IPS-18c (cell line): Measurements from ENCODE around the gene PROZ.

ENCODE experiments used
- H3K4me3 ChIP-seq: 2 replicates; pipeline ENCODE4 v1.7.0; 2013; ENCODE audit warnings: low read depth, mild to moderate bottlenecking, low read length, moderate library complexity; ENCODE audit not compliant: insufficient read depth
- H3K9me3 ChIP-seq: one replicate; pipeline ENCODE4 v1.6.1; 2013; ENCODE audit warnings: mild to moderate bottlenecking, low read length, moderate library complexity; ENCODE audit not compliant: control insufficient read depth, insufficient read depth

PROZ gene

GRCh38 chr13:113204378-113204734 is 45.9 kb downstream of the PROZ start:
- Histone ChIP-seq H3K9me3 (no peaks in the 10 kb centered on the region), H3K4me3 (no peak overlapping the region)

DNA sequence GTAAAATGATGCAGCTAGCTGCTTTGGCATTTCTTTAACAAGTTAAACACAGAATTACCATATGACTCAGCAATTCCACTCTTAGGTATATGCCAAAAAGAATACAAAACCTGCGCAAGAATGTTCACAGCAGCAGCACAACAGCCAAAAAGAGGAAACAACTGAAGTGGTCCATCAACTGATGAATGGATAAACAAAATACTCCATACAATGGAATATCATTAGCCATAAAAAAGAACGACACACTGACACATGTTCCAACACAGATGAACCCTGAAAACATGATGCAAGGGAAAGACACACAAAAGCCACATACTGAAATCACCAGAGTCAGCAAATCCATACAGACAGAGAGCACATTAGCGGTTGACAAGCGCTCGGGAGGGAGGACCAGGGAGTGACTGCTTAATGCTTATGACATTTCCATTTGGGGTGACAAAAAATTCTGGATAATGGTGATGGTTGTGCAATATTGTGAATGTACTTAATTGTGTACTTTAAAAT is 47.0 kb downstream of the PROZ start:
- Histone ChIP-seq H3K4me3 (no peak overlapping the region), H3K9me3 (no peaks in the 10 kb centered on the region)

- no peaks in the 10 kb centered on the region for H3K9me3 ChIP-seq
- peak overlapping the region; percentile 98 for H3K4me3 ChIP-seq
These were observed 49.0 kb downstream of the PROZ start for GRCh38 chr13:113207460-113207859.

DNA sequence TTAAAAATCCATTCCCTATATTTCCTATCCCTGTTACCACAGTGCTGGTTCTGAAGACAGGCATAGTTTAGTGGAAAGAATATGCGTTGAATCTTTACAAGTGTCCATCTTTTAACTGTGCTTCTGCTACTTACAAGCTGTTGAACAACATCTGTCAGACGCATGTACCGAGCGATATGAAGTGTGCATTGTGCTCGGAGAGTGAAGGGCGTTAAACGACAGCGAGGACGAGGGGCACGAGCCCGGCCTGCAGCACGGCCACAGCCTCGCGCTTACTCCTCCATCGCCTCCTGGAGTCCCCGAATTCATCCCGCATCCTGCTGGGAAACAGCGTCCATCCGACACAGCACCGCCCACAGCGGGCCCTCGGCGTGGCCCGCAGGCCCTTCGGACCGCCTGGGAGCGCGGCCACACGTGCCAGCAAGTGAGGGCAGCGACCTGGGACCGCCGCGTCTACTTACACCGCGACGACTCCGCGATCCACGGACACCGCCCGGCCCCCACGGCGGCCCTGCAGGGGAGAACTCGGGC is 49.5 kb downstream of the PROZ start:
- Histone ChIP-seq H3K4me3 (peak overlapping the region; percentile 98), H3K9me3 (no peaks in the 10 kb centered on the region)

- H3K4me3 ChIP-seq, result peak within 1 kb of the TSS; percentile 98
- no peaks in the 10 kb centered on the region for H3K9me3 ChIP-seq
These were observed 50.2 kb downstream of the PROZ start, which contains the start of gene PCID2 for GRCh38 chr13:113208421-113209335. Gene PCID2 (minus strand): TSS chr13:113208669. CDS start chr13:113208634, 35 bp downstream.

GRCh38 chr13:113209336-113209758 is 50.9 kb downstream of the PROZ start, which contains the start of gene CUL4A:
Gene CUL4A (plus strand): TSS chr13:113209613. CDS start chr13:113209628, 15 bp downstream.
- H3K9me3 ChIP-seq, result no peaks in the 10 kb centered on the region
- H3K4me3 ChIP-seq, result peak within 1 kb of the TSS; percentile 98

DNA sequence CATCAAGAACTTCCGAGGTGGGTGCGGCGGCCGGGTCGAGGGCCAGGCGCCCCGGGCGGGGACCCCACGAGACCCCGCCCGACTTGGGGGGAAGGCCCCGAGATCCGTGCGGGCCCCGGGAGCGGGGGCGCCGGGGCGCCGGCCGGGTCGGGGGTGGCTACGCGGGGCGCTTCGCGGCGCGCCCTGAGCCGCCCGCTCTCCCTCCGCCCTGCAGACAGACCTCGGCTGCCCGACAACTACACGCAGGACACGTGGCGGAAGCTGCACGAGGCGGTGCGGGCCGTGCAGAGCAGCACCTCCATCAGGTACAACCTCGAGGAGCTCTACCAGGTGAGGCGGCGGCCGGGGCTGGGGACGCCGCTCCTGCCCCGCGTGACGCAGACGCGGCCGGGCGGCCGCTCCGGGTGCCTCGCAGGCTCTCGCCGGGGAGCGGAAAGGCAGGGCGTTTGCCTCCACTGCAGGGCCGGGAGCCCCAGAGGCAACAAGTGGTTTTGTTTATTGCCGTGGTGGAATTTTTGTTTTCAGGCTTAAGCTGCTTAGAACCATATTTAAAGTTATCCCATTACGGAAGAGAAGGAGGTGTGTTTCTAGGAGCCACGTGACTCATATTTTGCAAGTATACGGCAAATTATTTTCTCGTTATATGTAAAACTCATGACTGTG is 51.4 kb downstream of the PROZ start:
- Histone ChIP-seq H3K4me3 (peak overlapping the region; percentile 93), H3K9me3 (no peaks in the 10 kb centered on the region)

DNA sequence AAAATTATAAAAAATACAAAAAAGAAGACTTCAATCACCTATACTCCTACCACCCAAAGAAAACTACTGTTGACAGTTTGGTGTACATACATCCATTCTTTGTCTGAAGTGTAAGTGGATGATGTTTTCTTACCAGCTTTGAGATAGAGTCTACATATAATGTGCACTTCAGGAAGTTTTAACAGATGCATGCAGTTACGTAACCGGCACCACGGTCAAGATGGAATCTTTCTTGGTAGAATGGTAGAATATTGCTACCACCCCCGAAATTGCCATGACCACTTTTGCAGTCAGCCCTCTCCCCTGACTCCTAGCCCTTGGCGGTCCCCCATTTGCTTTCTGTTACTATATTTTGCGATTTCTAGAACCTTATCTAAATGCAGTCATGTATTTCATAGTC is 52.4 kb downstream of the PROZ start:
- Histone ChIP-seq H3K9me3 (no peaks in the 10 kb centered on the region), H3K4me3 (no peak overlapping the region)

- H3K9me3 ChIP-seq, result no peaks in the 10 kb centered on the region
- no peak overlapping the region for H3K4me3 ChIP-seq
These were observed 53.3 kb downstream of the PROZ start for GRCh38 chr13:113211774-113212173.

DNA sequence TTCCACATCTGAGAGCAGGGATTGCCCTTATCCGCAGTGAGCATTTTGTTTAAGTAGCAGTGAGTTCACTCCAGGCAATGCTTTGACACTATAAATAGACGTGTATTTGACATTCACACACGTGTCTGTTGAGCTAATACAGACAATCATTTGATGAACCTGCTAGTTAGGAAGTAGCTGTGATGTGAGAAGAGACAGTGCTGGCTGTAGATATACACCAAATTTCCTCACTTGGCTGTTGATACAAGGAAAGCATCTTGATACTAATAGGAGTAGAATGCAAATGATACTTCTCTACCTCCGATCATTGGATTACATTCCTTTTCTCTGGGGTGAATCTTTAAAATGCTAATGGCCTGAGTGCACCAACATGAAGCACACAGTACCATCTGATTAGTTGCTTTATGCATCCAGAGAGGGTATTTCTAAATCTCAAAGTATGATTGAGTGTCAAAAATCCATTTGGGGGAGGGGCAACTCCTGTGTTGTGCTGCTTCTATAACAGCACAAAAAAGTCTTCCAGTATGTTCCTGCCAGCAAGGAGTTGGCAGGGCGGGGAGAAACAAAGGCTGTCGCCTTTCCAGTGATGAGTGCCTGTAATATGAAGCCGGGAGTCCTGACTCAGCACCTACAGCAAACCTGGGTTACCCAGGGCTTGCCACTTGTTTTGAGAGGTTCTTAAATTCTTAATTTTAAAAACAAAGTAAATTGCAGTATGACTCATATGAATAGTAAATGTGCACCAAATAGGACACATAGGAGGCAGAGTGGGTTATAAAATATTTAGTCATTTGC is 58.0 kb downstream of the PROZ start:
- H3K4me3 ChIP-seq, result no peak overlapping the region
- no peaks in the 10 kb centered on the region for H3K9me3 ChIP-seq

- H3K4me3 ChIP-seq, result no peak overlapping the region
- H3K9me3 ChIP-seq, result no peaks in the 10 kb centered on the region
These were observed 60.1 kb downstream of the PROZ start for GRCh38 chr13:113218586-113218985.

DNA sequence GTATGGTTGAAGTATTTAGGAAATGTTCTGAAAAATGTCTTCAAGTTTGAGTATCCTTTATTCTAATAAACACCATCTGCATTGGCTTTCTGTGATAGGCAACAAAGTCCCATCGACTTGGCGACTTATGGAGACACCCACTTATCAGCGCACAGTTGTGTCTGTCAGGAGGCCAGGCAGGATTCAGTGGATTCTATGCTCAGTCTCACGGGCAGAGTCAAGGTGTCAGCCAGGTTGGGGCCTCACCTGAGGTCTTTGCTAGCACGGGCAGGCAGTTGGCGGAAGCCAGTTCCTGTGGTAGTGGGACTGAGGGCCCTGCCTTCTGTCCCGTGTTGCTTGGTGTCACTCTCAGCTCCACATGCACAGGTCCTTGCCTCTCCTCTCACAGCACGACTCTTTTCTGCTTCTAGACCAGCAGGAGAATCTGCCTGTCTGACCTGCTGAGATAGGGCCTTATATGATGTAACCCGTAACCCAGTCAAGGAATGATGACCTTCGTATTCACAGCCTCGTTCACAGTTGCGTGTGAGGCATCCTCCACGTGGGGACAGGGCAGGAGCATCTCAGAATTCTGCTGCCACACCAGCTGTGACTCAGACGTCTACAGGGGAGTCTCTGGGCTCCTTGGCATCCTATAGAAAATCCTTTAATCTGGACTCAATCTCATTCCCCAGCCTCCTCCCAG is 61.0 kb downstream of the PROZ start:
- Histone ChIP-seq H3K9me3 (no peaks in the 10 kb centered on the region), H3K4me3 (no peak overlapping the region)

- Histone ChIP-seq H3K4me3 (no peak overlapping the region), H3K9me3 (no peaks in the 10 kb centered on the region)
These were observed 61.7 kb downstream of the PROZ start for GRCh38 chr13:113220141-113220598.

- Histone ChIP-seq H3K9me3 (no peaks in the 10 kb centered on the region), H3K4me3 (no peak overlapping the region)
These were observed 62.4 kb downstream of the PROZ start for GRCh38 chr13:113220877-113221276.
